GM19099 (cell line): Measurements from ENCODE around the gene PHF10.

ENCODE experiments used
- POLR2A ChIP-seq: IDR thresholded peaks from 3 replicates; pipeline ENCODE4 v1.6.1; 2011; ENCODE audit warnings: low read depth; ENCODE audit not compliant: insufficient read length; ENCODE audit errors: extremely low read depth

PHF10 gene

DNA sequence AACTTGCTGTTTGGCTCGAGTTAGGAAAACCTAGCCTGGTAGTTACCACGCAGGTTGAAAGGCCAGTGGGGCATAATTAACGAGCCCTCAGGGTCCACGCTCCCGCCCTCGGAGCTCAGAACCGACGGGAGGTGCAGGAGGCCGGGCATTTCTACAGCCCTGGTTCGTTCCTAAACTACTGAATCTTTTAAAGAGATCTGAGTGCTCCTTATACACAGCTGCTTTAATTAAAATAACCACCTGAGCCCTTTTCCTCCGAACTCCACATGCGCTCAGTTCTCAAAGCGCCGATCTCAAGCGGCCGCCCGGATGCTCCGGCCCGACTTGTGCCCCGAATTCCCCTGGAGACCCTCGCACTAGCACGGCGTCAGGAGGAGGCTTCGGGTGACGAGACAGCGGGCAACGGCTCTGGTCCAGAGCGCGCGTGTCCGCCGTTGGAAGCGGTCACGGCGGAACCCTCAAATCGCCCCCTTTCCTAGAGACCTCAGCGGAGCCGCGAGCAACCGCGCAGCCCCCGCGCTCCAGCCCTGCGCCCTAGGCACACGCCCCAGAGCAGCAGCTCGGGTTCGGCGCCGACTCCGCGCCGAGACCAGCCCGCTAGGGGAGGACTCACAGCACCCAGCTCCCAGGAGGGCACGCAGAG lies 22.9 kb downstream of the PHF10 start:
- no peak for TF ChIP-seq POLR2A

DNA sequence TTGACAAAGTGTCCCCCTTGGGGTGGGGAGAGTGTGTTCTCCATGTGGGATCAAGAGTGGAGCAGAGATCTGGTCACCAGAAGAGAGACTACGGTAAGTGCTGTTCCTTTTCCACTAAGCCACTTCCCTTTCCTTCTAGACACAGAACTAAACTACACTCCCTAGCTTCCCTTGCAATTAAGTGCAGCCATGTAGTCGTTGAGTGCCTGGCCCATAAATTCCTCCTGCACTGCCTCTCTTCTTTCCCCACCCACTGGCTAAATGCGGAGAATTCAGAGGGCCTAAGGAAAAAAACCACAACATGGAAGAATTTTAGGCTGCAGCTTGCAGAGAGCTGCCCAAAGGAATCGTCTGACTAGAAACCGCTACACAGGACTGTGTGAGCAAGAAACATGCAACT lies 24.0 kb downstream of the PHF10 start:
- no peak for TF ChIP-seq POLR2A

DNA sequence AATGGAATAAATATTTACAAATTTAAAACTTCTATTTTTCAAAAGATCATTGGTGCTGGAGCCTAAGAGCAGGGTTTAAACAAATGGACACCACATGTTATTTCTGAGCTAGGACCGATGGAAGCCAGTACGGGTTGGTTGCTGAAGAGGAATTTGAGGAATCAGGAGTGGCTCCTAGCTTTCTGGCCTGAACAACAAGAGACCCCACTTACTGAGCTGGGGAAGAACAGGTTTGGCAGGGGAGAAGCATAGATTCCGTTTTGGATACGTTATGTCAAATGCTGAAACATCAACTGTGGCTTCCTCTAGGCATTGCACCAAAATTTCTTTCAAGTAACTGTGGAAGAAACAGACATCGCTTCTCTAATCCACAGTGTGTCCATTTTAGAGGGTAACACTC lies 29.2 kb downstream of the PHF10 start:
- no peak for TF ChIP-seq POLR2A

DNA sequence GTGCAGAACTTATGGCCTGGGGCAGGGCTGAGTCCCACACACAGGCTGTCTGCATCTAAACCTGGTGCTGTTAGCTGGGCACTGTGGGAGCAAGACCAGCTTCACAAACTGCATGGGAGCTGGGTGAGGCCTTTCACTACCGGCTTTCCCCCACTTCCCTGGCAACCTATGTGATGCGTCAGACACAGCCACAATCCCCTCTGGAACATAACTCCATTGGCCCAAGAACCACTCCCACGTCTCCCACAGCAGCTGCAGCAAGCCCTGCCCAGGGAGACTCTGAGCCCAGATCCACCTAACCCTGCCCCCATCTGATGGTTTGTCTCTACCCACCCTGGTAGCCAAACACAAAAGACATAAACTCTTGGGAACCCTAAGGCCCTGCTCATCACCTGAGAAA lies 31.8 kb downstream of the PHF10 start:
- no peak for TF ChIP-seq POLR2A

DNA sequence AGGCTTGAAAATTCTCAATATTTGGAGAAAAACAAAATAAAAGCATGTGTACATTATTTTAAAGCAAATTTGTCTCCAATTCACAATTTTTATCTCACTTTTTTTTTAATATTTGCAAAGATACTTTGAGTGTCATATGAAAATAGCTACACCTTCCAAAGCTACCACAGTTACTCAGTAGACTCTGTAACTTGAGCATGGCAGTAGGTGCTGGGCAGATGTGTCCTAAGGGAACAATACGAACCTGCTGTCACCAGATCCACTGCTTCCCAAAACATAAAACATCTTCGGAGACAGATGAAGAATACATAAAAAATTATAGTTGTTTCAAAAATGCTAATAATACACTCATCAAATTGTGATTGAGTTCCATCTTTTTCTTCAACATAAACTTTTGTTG lies 33.0 kb downstream of the PHF10 start:
- no peak for TF ChIP-seq POLR2A

DNA sequence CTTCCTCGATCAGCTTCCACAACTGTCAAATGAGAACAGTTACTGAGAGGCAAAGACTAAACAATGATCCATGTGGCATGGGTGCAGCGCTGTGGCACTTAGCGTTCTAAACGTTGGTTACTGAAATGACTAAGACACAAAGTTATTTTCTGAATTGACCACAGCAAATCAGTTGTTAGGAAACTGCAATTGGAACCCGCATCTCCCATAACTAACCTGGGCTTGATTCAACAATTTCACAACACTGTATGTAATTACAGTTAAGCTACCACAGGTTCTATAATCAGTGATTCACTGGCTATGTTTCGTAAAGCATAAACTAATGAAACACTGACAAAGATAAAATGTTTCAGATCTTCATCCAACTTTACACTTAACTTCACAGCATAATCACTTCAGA lies 35.0 kb downstream of the PHF10 start:
- no peak for TF ChIP-seq POLR2A

DNA sequence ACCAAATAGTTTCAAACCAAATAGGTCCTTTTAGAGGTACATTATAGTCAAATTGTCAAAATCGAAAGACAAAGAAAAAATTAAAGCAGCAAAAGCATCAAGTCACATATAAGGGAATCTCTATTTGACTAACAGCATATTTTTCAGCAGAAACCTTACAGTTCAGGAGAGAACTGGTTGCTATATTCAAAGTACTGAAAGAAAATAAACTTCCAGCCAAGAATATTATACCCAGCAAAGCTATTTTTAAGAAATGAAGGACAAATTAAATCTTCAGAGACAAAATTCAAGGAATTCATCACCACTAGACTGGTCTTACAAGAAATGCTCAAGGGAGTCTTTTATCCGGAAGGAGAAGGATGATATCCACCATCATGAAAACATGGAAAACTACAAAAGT lies 38.4 kb downstream of the PHF10 start:
- TF ChIP-seq POLR2A, result no peak

DNA sequence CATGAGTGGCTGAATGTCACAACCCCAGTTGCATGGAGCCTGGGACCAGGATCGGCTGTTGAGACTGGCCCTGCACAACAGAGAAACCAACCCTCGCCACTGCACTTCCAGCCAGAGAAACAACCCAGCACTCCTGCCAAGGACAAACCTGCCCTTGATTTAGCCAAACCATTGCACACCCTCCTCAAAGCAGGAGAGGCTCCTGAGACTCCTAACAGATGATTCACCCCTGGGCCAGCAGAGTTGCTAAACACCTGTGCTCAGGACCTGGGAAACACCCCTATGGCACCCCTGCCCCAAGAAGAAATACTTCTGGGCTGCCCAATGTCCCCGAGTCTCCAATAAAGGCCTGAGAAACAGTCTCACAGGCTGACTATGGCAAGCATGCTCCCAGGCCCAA lies 40.2 kb downstream of the PHF10 start:
- TF ChIP-seq POLR2A, result no peak

DNA sequence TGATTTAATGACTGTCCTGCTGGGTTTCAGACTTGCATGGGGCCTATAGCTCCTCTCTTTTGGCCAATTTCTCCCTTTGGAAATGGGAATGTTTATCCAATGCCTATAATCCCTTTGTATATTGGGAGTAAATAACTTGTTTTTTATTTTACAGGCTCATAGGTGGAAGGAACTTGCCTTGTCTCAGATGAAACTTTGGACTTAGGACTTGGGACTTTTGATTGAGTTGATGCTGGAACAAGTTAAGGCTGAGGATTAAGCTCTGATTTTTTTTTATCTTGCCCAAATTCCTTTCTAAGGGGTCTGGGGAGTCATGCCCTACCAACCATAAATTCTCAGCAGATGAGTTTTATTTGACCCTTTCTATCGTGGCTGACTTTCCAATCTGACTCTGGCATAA lies 46.0 kb downstream of the PHF10 start:
- TF ChIP-seq POLR2A, result no peak

DNA sequence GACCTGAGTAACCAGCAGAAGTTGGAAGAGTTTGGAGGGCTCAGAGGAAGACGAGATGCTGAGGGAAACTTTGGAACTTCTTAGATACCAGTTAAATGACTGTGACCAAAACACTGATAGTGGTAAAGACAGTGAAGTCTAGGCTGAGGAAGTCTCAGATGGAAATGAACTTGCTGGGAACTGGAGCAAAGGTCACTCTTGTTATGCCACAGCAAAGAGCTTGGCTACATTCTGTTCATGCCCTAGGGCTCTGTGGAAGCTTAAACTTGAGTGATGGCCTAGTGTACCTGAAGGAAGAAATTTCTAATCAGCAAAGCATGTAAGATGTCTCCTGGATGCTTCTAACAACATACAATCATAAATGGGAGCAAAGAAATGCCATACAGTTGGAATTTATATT lies 47.2 kb downstream of the PHF10 start:
- TF ChIP-seq POLR2A, result no peak

DNA sequence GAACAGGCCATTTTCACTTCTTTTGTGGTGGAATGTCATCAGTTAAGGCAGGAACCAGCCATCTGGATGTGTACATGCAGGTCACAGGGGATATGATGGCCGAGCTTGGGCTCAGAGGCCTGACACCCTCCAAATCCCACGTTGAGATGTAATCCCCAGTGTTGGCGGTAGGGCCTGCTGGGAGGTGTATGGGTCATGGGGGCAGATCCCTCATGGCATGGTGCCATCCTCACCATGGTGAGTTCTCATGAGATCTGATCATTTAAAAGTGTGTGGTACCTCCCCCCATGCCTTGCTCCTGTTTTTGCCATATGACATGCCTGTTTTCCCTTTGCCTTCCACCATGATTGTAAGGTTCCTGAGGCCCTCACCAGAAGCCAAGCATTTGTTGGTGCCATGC lies 49.3 kb downstream of the PHF10 start:
- no peak for TF ChIP-seq POLR2A

DNA sequence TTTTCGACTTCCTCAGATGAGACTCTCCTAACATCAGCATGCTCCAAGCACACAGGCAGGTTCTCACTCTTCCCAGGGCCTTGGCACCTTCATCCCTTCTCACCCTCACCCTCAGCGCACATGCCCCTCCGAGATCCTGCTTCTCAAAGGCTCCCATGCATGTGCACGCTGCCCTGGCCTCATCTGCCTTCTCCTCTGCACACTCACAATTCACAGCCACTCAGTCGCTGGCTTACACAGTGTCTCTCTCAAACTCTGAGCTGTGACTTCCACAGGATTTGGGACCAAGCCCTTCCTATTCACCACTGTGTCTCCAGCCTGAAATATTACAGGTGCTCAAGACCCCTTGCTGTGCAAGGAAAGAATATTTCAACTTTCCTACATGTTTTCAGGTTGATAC lies 52.7 kb downstream of the PHF10 start:
- no peak for TF ChIP-seq POLR2A

DNA sequence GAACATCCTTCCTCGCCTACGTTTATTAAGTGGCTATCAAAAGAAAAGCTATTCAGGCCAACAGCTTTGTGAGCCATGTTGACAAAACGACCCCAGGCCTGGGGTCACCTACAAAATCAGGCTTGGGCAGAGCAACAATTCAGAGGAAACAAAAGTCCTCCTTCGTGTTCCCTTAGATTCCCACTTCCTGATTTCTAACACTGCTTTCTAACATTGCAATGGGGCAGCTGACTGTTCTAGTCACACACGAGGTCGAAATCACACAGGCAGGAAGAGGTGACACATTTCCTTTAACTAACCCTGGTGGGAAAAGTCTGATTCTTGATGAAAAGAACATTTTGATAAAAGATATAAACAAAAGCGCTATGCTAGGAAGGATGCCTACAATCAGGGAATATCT lies 54.4 kb downstream of the PHF10 start:
- TF ChIP-seq POLR2A, result no peak

DNA sequence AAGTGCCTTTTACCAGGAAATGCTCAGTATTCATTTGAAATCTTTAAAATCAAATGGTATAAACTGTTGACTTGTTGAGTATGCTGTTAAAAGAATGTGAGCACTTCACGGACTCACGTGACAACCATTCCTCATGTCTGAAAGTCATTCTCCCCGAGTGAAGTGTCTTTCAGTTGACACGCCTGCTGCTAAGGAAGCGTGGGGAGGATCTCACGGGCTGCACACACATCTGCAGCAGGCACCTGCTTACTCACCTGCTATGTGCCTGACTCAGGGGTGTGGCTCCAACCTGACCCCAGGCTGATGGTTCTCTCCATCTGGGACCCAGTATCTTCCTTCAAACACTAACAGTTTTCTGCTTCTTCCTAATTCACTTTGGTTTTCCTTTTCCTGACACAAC lies 55.2 kb downstream of the PHF10 start:
- TF ChIP-seq POLR2A, result no peak

DNA sequence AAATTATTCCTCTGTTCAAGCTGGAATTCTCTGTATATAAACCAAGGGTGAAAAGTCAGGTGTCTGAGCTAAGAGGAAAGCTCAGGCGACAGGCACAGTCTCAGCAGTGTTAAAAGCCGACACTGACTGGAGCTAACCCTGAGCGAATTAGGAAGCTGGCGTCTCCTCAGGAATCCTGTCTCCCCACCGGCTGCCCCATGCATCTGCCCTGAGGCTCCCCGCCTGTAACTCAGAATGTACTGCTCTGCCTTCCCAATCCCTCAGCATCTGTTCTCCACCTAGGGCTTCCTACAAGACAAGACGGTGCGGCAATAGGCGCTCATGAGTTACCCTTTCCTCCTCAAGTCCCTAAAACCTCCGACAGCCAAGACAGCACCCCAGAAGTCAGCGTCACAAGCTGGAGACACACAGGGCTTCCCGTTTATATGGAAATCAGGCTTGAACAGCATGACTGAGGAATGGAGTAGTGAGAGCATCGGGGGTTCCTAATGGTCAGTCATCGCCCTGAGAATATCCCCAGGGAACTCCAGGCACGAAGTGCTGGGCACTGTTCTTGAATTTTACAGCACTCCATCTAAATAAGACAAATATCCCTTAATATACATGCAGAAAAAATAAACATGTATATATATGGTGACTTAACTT lies 56.0 kb downstream of the PHF10 start:
- TF ChIP-seq POLR2A, result no peak

DNA sequence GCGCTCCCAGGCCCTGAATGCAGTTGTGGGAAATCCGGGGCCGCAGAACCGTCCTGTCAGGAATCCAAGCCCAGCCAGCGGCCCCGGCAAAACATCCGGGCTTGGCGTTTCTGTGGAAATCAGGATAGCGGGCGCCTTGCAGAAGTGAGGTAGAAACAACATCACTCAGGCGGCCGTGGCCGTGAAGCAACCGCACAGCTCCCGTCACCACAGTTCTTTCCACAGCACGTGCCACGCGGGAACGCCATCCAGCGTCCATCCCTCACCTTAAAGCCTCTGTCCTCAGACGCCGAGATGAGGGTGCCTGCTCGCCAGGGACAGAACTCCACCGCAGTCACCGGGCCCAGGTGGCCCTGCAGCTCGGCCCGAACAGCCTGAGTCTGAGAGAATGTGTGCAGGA lies 56.6 kb downstream of the PHF10 start:
- no peak for TF ChIP-seq POLR2A

DNA sequence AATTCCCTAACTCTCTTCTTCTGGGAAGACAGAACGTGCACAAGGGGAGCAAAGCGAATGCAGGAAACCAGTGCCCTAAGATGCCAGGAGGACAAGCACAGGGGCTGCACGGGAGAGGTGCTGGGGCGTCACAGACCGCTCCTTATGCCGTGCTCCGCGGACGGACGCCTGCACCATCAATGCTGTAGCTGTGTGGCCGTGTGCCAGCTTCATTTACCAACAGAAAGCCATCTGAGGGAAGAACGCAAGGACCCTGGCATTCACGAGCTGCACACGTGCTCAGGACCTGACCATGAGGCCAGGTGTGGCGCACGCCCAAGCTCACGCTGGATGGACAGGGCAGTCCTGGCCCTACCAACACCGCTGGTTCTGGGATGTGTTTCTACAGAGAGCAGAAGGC lies 57.9 kb downstream of the PHF10 start:
- TF ChIP-seq POLR2A, result no peak
